ENCODE measurements around the gene TOR1AIP1.

- TF ChIP-seq POLR2A (IDR thresholded peaks at IDR 0.05; ENCODE audit: low read length): no peak
- TF ChIP-seq GATA1 (IDR thresholded peaks at IDR 0.05; ENCODE audit: low read depth, low read length): no peak
Measured at GRCh38 chr1:179921472-179921871, 39.4 kb downstream of the TOR1AIP1 start.

Measured in erythroblast (primary cell).